IMR-90 (cell line): ENCODE data around the gene LRRC7. TPM values are rescaled to one million over a fixed set of nuclear protein-coding genes. Genes with fewer than 3 reads are reported as not detected.
A peak's percentile ranks its signal among the peaks of the same experiment; 100 is the strongest.

Experiments
- ATAC-seq: fragments of 200-7000 bp; cut with Tn5 transposase; 2 replicates; pipeline ENCODE4 v1.9.1; 2020; ENCODE audit warnings: low read depth, mild to moderate bottlenecking, moderate library complexity
- BruUV-seq: library from RNA; stranded (reverse); fragments of 400-500 nt; replicated peaks from 2 replicates; lab custom pipeline; 2021; lab: Mats Ljungman, UMichigan
- CTCF ChIA-PET: fragments of 300-600 bp; formaldehyde crosslinking; extraction: SDS; loops from one replicate; lab custom pipeline; 2021; ENCODE audit warnings: antibody characterized with exemption; lab: Yijun Ruan, JAX
- POLR2A ChIA-PET: fragments of 300-600 bp; sonication (Branson Sonifier 250); formaldehyde crosslinking; loops from one replicate; lab custom pipeline; 2022; ENCODE audit warnings: antibody characterized with exemption; ENCODE audit not compliant: unreplicated experiment; lab: Charles Lee
- DNase-seq: peaks from one replicate; pipeline ENCODE4 v3.0.0; 2013
- H2AFZ ChIP-seq: replicated peaks from 2 replicates; pipeline ENCODE3; 2013; ENCODE audit warnings: low read length, mild to moderate bottlenecking; ENCODE audit not compliant: poor library complexity
- H2AK5ac ChIP-seq: 2 replicates; pipeline ENCODE4 v1.6.1; 2013; ENCODE audit warnings: low read depth, low read length, inconsistent platforms
- H2AK9ac ChIP-seq: replicated peaks from 2 replicates; pipeline ENCODE3; 2013; ENCODE audit warnings: mild to moderate bottlenecking, low read depth, low read length, moderate library complexity; ENCODE audit not compliant: poor library complexity
- H2BK120ac ChIP-seq: 2 replicates; pipeline ENCODE4 v1.6.1; 2013; ENCODE audit warnings: low read depth, low read length, inconsistent platforms
- H2BK15ac ChIP-seq: 3 replicates; pipeline ENCODE4 v1.6.1; 2013; ENCODE audit warnings: low read depth, low read length, inconsistent platforms
- H2BK20ac ChIP-seq: 2 replicates; pipeline ENCODE4 v1.6.1; 2013; ENCODE audit warnings: low read depth, mild to moderate bottlenecking, inconsistent platforms, low read length, moderate library complexity
- H2BK5ac ChIP-seq: 2 replicates; pipeline ENCODE4 v1.6.1; 2013; ENCODE audit warnings: mild to moderate bottlenecking, low read depth, low read length, inconsistent platforms; ENCODE audit not compliant: poor library complexity, severe bottlenecking
- H3K14ac ChIP-seq: replicated peaks from 2 replicates; pipeline ENCODE4 v1.6.1; 2013; ENCODE audit warnings: low read depth, low read length, inconsistent platforms
- H3K18ac ChIP-seq: 2 replicates; pipeline ENCODE4 v1.6.1; 2013; ENCODE audit warnings: low read depth, low read length, control low read depth
- H3K23ac ChIP-seq: 2 replicates; pipeline ENCODE4 v1.6.1; 2013; ENCODE audit warnings: low read depth, low read length, inconsistent platforms
- H3K27ac ChIP-seq: 2 replicates; pipeline ENCODE4 v1.5.1; 2013; ENCODE audit warnings: mild to moderate bottlenecking, control low read depth, low read length; ENCODE audit not compliant: insufficient read depth
- H3K27me3 ChIP-seq: 2 replicates; pipeline ENCODE4 v1.6.1; 2013; ENCODE audit warnings: low read length; ENCODE audit not compliant: control insufficient read depth, insufficient read depth
- H3K36me3 ChIP-seq: 2 replicates; pipeline ENCODE4 v1.6.1; 2013; ENCODE audit warnings: low read length, mixed read lengths; ENCODE audit not compliant: control insufficient read depth, insufficient read depth
- H3K4ac ChIP-seq: 2 replicates; pipeline ENCODE4 v1.6.1; 2013; ENCODE audit warnings: low read depth, low read length, inconsistent platforms
- H3K4me1 ChIP-seq: 2 replicates; pipeline ENCODE4 v1.6.1; 2013; ENCODE audit warnings: low read length, mixed read lengths; ENCODE audit not compliant: control insufficient read depth, insufficient read depth
- H3K4me2 ChIP-seq: 2 replicates; pipeline ENCODE4 v1.6.1; 2013; ENCODE audit warnings: low read depth, mild to moderate bottlenecking, control low read depth, low read length, moderate library complexity
- H3K4me3 ChIP-seq: 2 replicates; pipeline ENCODE4 v1.5.1; 2013; ENCODE audit warnings: low read depth, mild to moderate bottlenecking, control low read depth, low read length, moderate library complexity; ENCODE audit not compliant: insufficient read depth
- H3K56ac ChIP-seq: 2 replicates; pipeline ENCODE4 v1.6.1; 2013; ENCODE audit warnings: low read length, inconsistent platforms; ENCODE audit not compliant: insufficient read depth; ENCODE audit errors: extremely low read depth
- H3K79me1 ChIP-seq, 2 experiments: 2 replicates each; pipeline ENCODE4 v1.6.1; 2013; ENCODE audit warnings: low read length in 2 of 2, inconsistent platforms in 1 of 2, low read depth in 1 of 2
- H3K9ac ChIP-seq: 2 replicates; pipeline ENCODE4 v1.6.1; 2013; ENCODE audit warnings: low read depth, low read length, control low read depth
- H3K9me1 ChIP-seq: 2 replicates; pipeline ENCODE4 v1.6.1; 2013; ENCODE audit warnings: low read length, inconsistent platforms; ENCODE audit not compliant: insufficient read depth
- H3K9me3 ChIP-seq: 2 replicates; pipeline ENCODE4 v1.6.1; 2013; ENCODE audit warnings: low read length; ENCODE audit not compliant: control insufficient read depth, insufficient read depth
- H4K20me1 ChIP-seq: 2 replicates; pipeline ENCODE4 v1.6.1; 2013; ENCODE audit warnings: low read length, inconsistent platforms; ENCODE audit not compliant: insufficient read depth
- H4K5ac ChIP-seq: 2 replicates; pipeline ENCODE4 v1.6.1; 2013; ENCODE audit warnings: mild to moderate bottlenecking, low read depth, low read length, control low read depth
- H4K8ac ChIP-seq, 2 experiments: 2 replicates each; pipeline ENCODE4 v1.6.1; 2013; ENCODE audit warnings: low read depth in 2 of 2, low read length in 2 of 2, control low read depth in 1 of 2, inconsistent platforms in 1 of 2
- H4K91ac ChIP-seq: 2 replicates; pipeline ENCODE4 v1.6.1; 2013; ENCODE audit warnings: low read depth, low read length, inconsistent platforms; ENCODE audit not compliant: insufficient read depth
- CEBPB ChIP-seq: IDR thresholded peaks from 2 replicates; pipeline ENCODE4 v1.6.1; 2012; ENCODE audit warnings: low read depth, low read length, improper control_type of control experiment
- MAFK ChIP-seq: IDR thresholded peaks from 2 replicates; pipeline ENCODE4 v1.6.1; 2012; ENCODE audit warnings: low read depth, low read length, improper control_type of control experiment
- MXI1 ChIP-seq: IDR thresholded peaks from 2 replicates; pipeline ENCODE4 v1.6.1; 2012; ENCODE audit warnings: low read depth, mild to moderate bottlenecking, low read length, moderate library complexity, borderline replicate concordance
- RFX5 ChIP-seq: IDR thresholded peaks from 2 replicates; pipeline ENCODE4 v1.8.0; 2012; ENCODE audit warnings: low read depth, mild to moderate bottlenecking, low read length, moderate library complexity
- WGBS, 2 experiments: methylation state at CpG; one replicate each; pipeline versions ENCODE4 v1.1.5 to v1.1.7; 2013; ENCODE audit warnings: missing lambda C conversion rate in 2 of 2; ENCODE audit not compliant: insufficient read length in 1 of 2; ENCODE audit errors: extremely low coverage in 2 of 2; 5-methylcytosine and 5-hydroxymethylcytosine counted together
- dilution Hi-C: fragments of 300-500 bp; cut with HindIII; formaldehyde crosslinking; loops from one replicate; pipeline ENCODE4 v1.14.3; 2018; ENCODE audit warnings: low sequenced_read_pairs; ENCODE audit not compliant: unreplicated experiment
- in situ Hi-C: fragments of 300-500 bp; cut with MboI; formaldehyde crosslinking; loops from 3 replicates; pipeline ENCODE4 v1.14.3; 2019; ENCODE audit warnings: low sequenced_read_pairs, inconsistent platforms, mixed read lengths
- intact Hi-C: fragments of 100-400 bp; cut with micrococcal nuclease; formaldehyde crosslinking; loops from 2 replicates; pipeline ENCODE4 v1.10.0; 2022
- polyA plus RNA-seq, 3 experiments: library from polyadenylated mRNA; depleted of rRNA; stranded (reverse); fragments of >200 nt; gene quantifications; 2 replicates each; pipeline ENCODE4 v1.2.3, GENCODE V29; 2012; ENCODE audit warnings: low replicate concordance in 1 of 3
- total RNA-seq: library from RNA; depleted of rRNA; stranded (reverse); fragments of >200 nt; gene quantifications from 2 replicates; pipeline ENCODE4 v1.2.3, GENCODE V29; 2012
- TF ChIP-seq, protein P1 (sequence below): fragments of 150-350 bp; IDR thresholded peaks from 2 replicates; pipeline ENCODE4 v1.6.1; 2017; ENCODE audit warnings: mild to moderate bottlenecking, antibody characterized with exemption, low read length, low read depth
- TF ChIP-seq, protein P2 (sequence below): conservative IDR thresholded peaks from 2 replicates; pipeline ENCODE4 v1.5.1; 2012; ENCODE audit warnings: mild to moderate bottlenecking, low read depth, low read length, improper control_type of control experiment

Gene LRRC7
- total and polyA plus RNA-seq, 2 of the 4 experiments (the other 2 are of a cell fraction) = under 0.01 to 0.02 TPM

DNA sequence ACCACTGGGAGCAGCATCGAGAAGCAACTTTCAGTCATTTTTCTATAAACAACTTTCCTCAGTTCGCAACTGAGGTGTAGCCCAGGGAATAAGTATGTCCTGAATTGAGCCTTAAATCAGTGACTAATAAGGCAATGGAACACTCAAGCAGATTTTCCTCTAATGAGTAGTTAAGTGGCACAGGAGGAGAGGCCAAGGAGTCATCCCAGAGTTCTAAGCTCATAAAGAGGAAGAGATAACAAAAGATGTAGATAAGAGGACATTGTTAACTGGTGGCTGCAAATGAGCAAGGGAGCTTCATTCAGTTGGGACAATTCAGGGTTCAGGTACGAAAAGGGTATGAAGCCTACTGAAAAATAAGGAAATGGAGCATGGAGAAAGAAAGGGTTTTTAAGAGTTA is 573.2 kb downstream of the LRRC7 start:
- Histone ChIP-seq H2BK15ac (no peak overlapping the region), H2AK5ac (no peak overlapping the region), H2BK5ac (no peak overlapping the region), H3K4ac (no peak overlapping the region), H4K5ac (no peak overlapping the region), H2AFZ (no peak overlapping the region), H3K9ac (no peak overlapping the region), H3K27me3 (no peaks in the 10 kb centered on the region), H3K14ac (peak overlapping the region; percentile 25; the same call in 1 of the 2 replicates), H3K4me1 (no peaks in the 10 kb centered on the region; the same call in 1 of the 2 replicates), H4K20me1 (no peaks in the 10 kb centered on the region), H4K91ac (no peak overlapping the region), H2BK120ac (no peak overlapping the region), H3K27ac (no peak overlapping the region), H4K8ac (no peak overlapping the region), H2BK20ac (no peak overlapping the region), H3K18ac (no peak overlapping the region), H3K56ac (no peak overlapping the region), H3K23ac (no peak overlapping the region), H3K9me1 (no peaks in the 10 kb centered on the region), H3K79me1 (no peaks in the 10 kb centered on the region), H3K4me3 (no peak overlapping the region), H3K36me3 (no peaks in the 10 kb centered on the region), H3K9me3 (no peaks in the 10 kb centered on the region), H2AK9ac (no peak overlapping the region), H3K4me2 (no peak overlapping the region)
- DNase-seq (peak; percentile 25), ATAC-seq (no peak)
- POLR2A ChIA-PET = no interaction called here
- CTCF ChIA-PET = interaction anchor here (1.4 kb wide), 1 partner anchor 106 kb away, joined by 7 read pairs; no protein-coding TSS in a partner anchor
- intact Hi-C loops (loop anchor here (5.0 to 10.0 kb wide), 2 partner anchors 399 to 1666 kb away; no protein-coding TSS in a partner anchor), in situ Hi-C loops (loop anchor here (25.0 kb wide), 1 partner anchor 104 kb away; no protein-coding TSS in a partner anchor), dilution Hi-C loops (no loop called here)
- no TSS peak for BruUV-seq
- TF ChIP-seq, protein P1, sequence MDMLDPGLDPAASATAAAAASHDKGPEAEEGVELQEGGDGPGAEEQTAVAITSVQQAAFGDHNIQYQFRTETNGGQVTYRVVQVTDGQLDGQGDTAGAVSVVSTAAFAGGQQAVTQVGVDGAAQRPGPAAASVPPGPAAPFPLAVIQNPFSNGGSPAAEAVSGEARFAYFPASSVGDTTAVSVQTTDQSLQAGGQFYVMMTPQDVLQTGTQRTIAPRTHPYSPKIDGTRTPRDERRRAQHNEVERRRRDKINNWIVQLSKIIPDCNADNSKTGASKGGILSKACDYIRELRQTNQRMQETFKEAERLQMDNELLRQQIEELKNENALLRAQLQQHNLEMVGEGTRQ = no peak
- TF ChIP-seq RFX5 (no peak), MAFK (no peak), MXI1 (no peak), CEBPB (no peak)
- TF ChIP-seq, protein P2, sequence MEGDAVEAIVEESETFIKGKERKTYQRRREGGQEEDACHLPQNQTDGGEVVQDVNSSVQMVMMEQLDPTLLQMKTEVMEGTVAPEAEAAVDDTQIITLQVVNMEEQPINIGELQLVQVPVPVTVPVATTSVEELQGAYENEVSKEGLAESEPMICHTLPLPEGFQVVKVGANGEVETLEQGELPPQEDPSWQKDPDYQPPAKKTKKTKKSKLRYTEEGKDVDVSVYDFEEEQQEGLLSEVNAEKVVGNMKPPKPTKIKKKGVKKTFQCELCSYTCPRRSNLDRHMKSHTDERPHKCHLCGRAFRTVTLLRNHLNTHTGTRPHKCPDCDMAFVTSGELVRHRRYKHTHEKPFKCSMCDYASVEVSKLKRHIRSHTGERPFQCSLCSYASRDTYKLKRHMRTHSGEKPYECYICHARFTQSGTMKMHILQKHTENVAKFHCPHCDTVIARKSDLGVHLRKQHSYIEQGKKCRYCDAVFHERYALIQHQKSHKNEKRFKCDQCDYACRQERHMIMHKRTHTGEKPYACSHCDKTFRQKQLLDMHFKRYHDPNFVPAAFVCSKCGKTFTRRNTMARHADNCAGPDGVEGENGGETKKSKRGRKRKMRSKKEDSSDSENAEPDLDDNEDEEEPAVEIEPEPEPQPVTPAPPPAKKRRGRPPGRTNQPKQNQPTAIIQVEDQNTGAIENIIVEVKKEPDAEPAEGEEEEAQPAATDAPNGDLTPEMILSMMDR = no peak
- WGBS, 2 experiments = 0% methylated on average over 1 of the region's 3 CpGs; no CpG with 5 or more reads in 1 of the 2 experiments
